GM18526 (cell line): ENCODE results near the gene CDH4.

ENCODE experiments used
- POLR2A ChIP-seq: IDR thresholded peaks from 3 replicates; pipeline ENCODE4 v1.6.1; 2011; ENCODE audit not compliant: insufficient read length; ENCODE audit errors: extremely low read depth

Gene CDH4

GRCh38 chr20:61916318-61916891 is 664.3 kb downstream of the CDH4 start:
- no peak for TF ChIP-seq POLR2A

- TF ChIP-seq POLR2A: no peak
Observed at GRCh38 chr20:61917474-61918145, 665.5 kb downstream of the CDH4 start.

- TF ChIP-seq POLR2A: no peak
Observed at GRCh38 chr20:61918548-61918947, 666.5 kb downstream of the CDH4 start.

GRCh38 chr20:61919239-61919638 is 667.2 kb downstream of the CDH4 start:
- TF ChIP-seq POLR2A: no peak

- TF ChIP-seq POLR2A: no peak
Observed at GRCh38 chr20:61919675-61920365, 667.8 kb downstream of the CDH4 start.

GRCh38 chr20:61922411-61922810 is 670.4 kb downstream of the CDH4 start:
- no peak for TF ChIP-seq POLR2A

GRCh38 chr20:61922936-61923335 is 670.9 kb downstream of the CDH4 start:
- no peak for TF ChIP-seq POLR2A

- no peak for TF ChIP-seq POLR2A
Observed at GRCh38 chr20:61923371-61924166, 671.5 kb downstream of the CDH4 start.

- no peak for TF ChIP-seq POLR2A
Observed at GRCh38 chr20:61924211-61924857, 672.3 kb downstream of the CDH4 start.

GRCh38 chr20:61924858-61925554 is 672.9 kb downstream of the CDH4 start:
- TF ChIP-seq POLR2A: no peak

- no peak for TF ChIP-seq POLR2A
Observed at GRCh38 chr20:61925555-61926252, 673.6 kb downstream of the CDH4 start.

GRCh38 chr20:61926253-61926613 is 674.2 kb downstream of the CDH4 start:
- no peak for TF ChIP-seq POLR2A

- TF ChIP-seq POLR2A: no peak
Observed at GRCh38 chr20:61926796-61927192, 674.7 kb downstream of the CDH4 start.

GRCh38 chr20:61927193-61927825 is 675.2 kb downstream of the CDH4 start:
- no peak for TF ChIP-seq POLR2A
